Activated CD4-positive, alpha-beta T cell treated with anti-CD3 and anti-CD28 coated beads, Interleukin-2, Interleukin-6, amounts not matched to agents 100 ng/mL and 50 ng/mL, durations not matched to agents 16 hours and 8 hours (primary cell): ENCODE measurements around the gene SLC8A3.
A peak's percentile ranks its signal among the peaks of the same experiment; 100 is the strongest.

Experiments used
- DNase-seq: peaks from one replicate; pipeline ENCODE4 v3.0.0-alpha.2; 2020

The SLC8A3 gene

GRCh38 chr14:70019695-70020094 lies 169.1 kb downstream of the SLC8A3 start:
- DNase-seq, result no peak

DNA sequence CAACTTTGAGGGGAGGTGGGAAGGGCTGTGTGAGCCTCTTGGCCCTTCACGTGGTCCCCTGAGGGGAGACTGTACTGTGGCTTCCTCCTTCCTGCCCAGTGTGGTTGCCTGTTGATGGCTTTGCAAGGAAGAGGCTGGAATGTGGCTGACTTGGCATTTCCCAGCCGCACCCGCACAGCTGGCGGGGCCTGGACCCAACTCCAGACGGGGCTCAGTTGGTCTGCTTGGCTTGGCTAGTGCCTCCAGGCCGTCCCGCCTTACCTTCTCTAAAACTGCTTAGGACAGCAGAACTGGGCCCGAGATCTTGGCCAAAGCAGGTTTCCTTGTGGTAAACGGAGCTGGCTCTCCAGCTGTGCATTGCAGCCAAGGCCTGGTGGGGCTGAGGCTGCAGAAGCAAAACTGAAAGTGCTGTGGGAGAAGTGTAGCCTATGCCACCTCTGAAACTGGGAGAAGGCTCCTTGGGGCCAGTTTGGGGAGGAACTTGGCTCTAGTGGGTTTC lies 170.0 kb downstream of the SLC8A3 start:
- DNase-seq, result peak; percentile 13

GRCh38 chr14:70018230-70018629 lies 170.5 kb downstream of the SLC8A3 start:
- no peak for DNase-seq

- DNase-seq, result no peak
These were observed 174.2 kb downstream of the SLC8A3 start for GRCh38 chr14:70014406-70015095.

DNA sequence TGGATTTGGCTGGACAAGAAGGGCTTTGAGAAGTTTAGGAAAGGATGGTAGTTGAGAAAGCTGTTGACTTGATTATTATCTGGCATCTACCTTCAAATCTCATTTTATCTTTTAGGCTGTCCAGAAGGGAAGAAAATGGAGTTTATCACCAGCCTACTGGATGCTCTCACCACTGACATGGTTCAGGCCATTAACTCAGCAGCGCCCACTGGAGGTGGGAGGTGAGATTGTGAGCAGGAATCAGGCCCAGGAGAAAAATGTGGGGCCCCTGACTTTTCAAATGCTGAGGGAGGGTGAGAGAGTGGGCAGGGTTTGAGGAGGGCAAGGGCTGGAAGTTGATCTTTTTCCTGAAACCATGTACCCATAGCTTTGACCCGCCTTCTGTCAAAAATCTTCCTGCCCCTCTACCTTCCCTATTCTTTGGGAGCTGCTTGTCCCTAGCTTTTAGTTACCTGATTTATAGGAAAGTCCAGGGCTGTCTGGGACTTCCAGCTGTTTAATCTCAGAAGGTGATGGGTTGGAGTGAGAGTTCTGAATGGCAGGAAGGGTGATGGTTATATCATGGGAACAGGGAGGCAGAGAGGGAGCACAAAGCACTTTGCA lies 175.4 kb downstream of the SLC8A3 start:
- DNase-seq, result peak; percentile 63

- DNase-seq, result no peak
These were observed 177.0 kb downstream of the SLC8A3 start for GRCh38 chr14:70011708-70012107.

DNA sequence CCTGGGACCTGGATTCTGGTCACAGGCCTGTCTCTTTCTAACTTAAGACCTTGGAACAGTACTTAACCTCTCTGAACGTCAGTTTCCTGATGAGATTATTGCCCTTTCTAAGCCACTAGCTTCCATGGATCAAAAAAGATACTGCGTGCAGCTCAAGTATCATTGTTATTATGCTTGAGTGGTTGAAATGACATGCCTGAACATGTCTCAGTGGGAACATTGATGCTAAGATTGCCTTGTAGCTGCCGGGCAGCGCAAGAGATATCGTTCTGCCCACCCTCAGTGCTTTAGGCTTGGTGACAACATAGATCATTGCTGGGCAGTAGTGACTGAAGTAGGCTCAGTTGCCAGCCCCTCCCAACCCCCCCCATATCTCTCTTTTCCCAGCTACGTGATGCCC lies 177.7 kb downstream of the SLC8A3 start:
- DNase-seq, result no peak

DNA sequence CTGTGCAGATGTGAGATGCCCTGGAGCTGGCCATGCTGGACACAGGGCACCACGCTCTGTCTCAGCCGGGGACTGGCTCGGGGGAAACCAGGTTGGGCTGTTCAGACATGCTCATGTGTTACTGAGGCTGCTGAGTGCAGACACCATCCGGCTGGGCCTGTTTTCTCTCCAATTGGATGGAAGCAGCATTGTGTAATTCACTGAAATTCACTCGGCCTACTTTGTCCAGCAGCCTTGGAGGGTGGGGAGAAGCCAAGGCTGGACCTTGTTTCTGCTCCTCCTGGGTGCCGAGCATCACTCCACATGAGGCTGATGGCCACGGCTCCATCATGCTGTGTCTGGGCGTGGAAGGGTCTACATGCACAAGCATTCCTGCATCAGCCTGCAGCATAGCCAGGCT lies 178.8 kb downstream of the SLC8A3 start:
- DNase-seq, result no peak

DNA sequence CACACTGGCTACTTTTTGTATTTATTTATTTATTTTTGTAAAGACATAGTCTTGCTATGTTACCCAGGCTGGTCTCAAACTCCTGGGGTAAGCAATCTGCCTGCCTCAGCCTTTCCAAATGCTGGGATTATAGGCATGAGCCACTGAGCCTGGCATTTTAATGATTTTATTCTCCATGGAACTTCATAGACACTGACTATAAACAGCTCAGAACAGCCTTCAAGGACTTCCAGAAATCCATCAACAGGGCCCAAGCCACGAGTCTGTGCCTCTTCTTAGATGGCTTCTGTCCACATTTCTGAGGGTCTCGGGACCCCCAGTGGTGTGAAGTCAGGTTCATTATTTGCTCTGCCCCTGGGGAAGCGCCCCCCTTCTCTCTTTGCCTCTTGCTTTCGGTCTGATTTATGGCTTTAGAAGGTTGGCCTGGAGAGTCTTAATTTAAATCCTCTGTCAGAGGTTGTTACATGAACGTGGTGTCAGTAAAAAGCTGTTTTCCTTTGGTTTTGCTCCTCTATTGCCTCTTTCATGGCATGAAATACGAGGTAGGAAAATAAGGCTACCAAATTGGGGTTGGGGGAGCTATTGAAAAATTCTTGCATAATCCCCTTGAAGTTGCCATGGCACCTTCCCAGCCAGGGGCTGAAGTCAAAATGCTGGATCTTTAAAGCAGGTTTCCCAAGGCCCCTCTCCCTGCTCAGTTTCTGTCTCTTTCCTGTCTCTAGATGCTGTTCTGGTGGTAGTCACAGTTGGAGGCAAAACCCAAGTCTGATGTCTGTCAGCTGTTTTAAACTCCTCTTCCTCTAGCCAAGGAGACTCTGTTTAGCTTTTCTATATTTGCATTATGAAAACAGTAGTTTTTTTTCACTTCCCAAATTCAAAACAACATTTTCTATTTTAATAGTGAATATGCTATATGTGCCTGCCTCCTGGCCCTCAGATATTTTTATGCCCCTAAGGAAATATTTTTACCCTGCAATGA lies 180.2 kb downstream of the SLC8A3 start:
- no peak for DNase-seq

- DNase-seq, result no peak
These were observed 182.1 kb downstream of the SLC8A3 start for GRCh38 chr14:70006699-70007098.

DNA sequence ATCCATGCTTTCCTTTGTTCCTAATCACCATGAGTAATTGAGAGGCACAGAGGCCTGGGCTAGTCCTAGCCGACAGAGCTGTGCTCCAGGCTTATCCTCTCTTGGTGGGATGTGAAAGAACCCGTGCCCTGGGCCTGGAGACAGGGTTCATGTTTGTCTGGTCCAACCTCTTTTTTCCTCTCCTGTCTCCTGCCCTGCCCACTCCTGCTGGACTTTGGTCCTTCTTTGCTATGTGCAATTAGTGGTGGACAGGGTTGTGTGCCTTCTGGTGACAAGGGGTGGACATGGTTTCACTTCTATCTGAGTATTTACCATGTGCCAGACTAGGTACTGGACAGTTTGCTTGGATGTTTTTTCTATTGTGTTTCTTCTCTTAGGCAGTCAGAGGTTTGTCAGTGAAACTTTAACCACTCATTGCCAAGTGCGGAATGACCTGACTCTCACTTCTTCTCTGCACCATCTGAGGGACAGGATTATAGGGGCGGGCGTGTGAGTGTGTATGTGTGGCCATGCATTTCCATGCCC lies 183.4 kb downstream of the SLC8A3 start:
- DNase-seq, result no peak

- DNase-seq, result no peak
These were observed 184.0 kb downstream of the SLC8A3 start for GRCh38 chr14:70004791-70005190.

DNA sequence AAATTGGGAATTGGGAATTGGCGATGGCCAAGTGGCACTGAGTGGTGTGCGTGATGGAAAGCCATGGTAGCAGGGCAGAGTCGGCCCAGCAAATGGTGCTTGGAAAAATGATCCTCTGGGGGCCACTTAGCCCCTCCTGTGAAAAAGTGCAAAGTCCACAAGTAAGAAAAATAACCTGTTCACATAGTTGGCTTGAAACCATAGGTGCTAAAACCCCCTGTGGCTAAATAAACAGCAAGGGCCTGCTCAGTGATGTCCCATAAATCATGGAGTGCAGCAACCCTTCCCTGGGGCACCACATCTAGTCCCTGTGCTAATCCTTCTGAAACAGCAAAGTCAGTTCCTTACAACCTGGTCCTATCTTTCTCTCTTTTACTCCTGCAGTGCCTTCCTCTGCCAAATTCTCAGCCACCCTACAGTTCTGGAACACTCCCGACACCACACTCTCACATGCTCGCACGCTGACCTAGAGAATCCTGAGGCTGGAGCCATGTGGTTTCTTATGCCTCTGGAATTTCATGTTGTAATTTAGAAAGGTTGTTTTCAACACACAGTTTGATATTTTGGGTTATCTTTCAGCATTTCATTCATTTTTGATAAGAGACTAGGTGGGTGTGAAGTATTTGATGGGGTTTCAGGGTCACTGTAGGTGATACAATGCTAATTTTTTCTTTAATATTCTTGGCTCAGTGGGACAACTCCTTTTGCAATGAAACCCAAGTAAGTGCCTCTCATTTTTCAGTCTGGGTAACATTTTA lies 186.0 kb downstream of the SLC8A3 start:
- DNase-seq, result no peak

GRCh38 chr14:70000601-70001000 lies 188.2 kb downstream of the SLC8A3 start:
- no peak for DNase-seq

- DNase-seq, result no peak
These were observed 189.5 kb downstream of the SLC8A3 start for GRCh38 chr14:69999261-69999674.

DNA sequence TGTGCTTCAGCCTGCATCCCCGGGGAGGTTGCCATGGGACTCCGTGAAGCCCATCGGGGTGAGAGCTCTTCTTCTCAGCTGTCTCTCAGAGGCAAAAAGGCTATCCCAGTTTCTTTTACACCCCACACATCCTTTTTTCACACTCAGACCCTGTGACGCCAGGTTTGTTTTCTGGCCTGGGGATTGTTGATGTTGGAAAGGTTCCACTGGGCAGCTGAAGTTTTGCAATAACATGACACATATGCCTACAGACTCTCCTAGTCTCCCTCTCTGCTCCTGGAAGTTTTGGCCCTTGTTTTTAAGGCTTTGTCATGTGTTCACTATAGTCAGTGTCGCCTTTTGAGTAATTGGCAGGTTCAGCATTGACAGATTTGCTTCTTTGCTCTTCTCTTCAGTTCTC lies 190.9 kb downstream of the SLC8A3 start:
- DNase-seq, result no peak

DNA sequence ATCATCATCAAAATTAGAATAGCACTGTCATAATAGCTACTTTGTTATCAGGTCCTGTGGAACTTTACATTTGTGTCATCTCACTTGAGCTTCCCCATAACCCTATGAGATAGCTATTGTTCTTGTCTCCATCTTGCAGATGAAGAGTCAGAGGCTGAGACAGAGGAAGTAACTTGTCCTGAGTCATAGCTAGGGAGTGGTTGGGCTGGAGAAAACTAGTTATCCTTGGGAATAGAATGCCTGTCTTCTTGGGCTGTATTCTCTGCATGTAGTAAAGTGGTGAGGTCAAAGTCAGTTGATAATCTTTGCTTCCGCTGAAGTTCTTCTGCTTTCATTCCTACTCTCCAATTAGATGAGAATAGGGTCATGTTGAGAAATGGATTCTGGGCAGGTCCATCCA lies 192.5 kb downstream of the SLC8A3 start:
- no peak for DNase-seq
